ENCODE results near the gene PURA.

PURA gene

GRCh38 chr5:140113699-140114263 is at the start of gene PURA:
TSS of gene PURA (plus strand) at chr5:140114109. CDS start at chr5:140114182, 73 bp downstream.
- peak; percentile 97 to 98 for DNase-seq

GRCh38 chr5:140072812-140073211 is 41.1 kb upstream of the PURA start:
- DNase-seq, result no peak

GRCh38 chr5:140073296-140073695 is 40.6 kb upstream of the PURA start:
- DNase-seq, result peak in 1 of 2 donors; percentile 61

- DNase-seq, result no peak
Measured at GRCh38 chr5:140075371-140075770, 38.5 kb upstream of the PURA start.

GRCh38 chr5:140076142-140076541 is 37.8 kb upstream of the PURA start:
- no peak for DNase-seq

- no peak for DNase-seq
Measured at GRCh38 chr5:140076788-140077187, 37.1 kb upstream of the PURA start.

- DNase-seq, result no peak
Measured at GRCh38 chr5:140083120-140083519, 30.8 kb upstream of the PURA start.

GRCh38 chr5:140083650-140084049 is 30.3 kb upstream of the PURA start:
- no peak for DNase-seq

GRCh38 chr5:140084541-140084940 is 29.4 kb upstream of the PURA start:
- DNase-seq, result no peak

- DNase-seq, result no peak
Measured at GRCh38 chr5:140090251-140090650, 23.7 kb upstream of the PURA start.

GRCh38 chr5:140093179-140093578 is 20.7 kb upstream of the PURA start:
- no peak for DNase-seq

- no peak for DNase-seq
Measured at GRCh38 chr5:140093866-140094265, 20.0 kb upstream of the PURA start.

- DNase-seq, result no peak
Measured at GRCh38 chr5:140094889-140095288, 19.0 kb upstream of the PURA start.

- DNase-seq, result no peak
Measured at GRCh38 chr5:140101179-140101578, 12.7 kb upstream of the PURA start.

- no peak for DNase-seq
Measured at GRCh38 chr5:140103154-140103553, 10.8 kb upstream of the PURA start.

- no peak for DNase-seq
Measured at GRCh38 chr5:140104100-140104499, 9.8 kb upstream of the PURA start.

GRCh38 chr5:140106101-140106500 is 7.8 kb upstream of the PURA start:
- DNase-seq, result no peak

GRCh38 chr5:140106805-140107311 is 7.1 kb upstream of the PURA start:
- no peak for DNase-seq

GRCh38 chr5:140107312-140108092 is 6.4 kb upstream of the PURA start:
- DNase-seq, result peak; percentile 94

GRCh38 chr5:140108093-140109017 is 5.6 kb upstream of the PURA start:
- peak in 1 of 2 donors; percentile 3 for DNase-seq

- DNase-seq, result no peak
Measured at GRCh38 chr5:140109018-140109758, 4.7 kb upstream of the PURA start.
